HG03378 (cell line): ENCODE data around the gene FAM47B.

Experiments used
- ATAC-seq: cut with Tn5 transposase; IDR thresholded peaks from one replicate; pipeline ENCODE4 v1.9.1; 2021; ENCODE audit warnings: mild to moderate bottlenecking, moderate library complexity; ENCODE audit not compliant: unreplicated experiment

The FAM47B gene

GRCh38 chrX:34942496-34942895, at the start of gene FAM47B:
FAM47B (plus strand) TSS chrX:34942796; CDS start chrX:34942832, 36 bp downstream.
- no peak for ATAC-seq

- ATAC-seq = no peak
Measured at GRCh38 chrX:34893741-34894140, 48.9 kb upstream of the FAM47B start.

GRCh38 chrX:34900691-34901090, 41.9 kb upstream of the FAM47B start:
- ATAC-seq = no peak

GRCh38 chrX:34901761-34902160, 40.8 kb upstream of the FAM47B start:
- no peak for ATAC-seq

- ATAC-seq = no peak
Measured at GRCh38 chrX:34903316-34903715, 39.3 kb upstream of the FAM47B start.

GRCh38 chrX:34909151-34909550, 33.4 kb upstream of the FAM47B start:
- ATAC-seq = no peak

GRCh38 chrX:34915463-34916225, 27.0 kb upstream of the FAM47B start:
- no peak for ATAC-seq

- no peak for ATAC-seq
Measured at GRCh38 chrX:34917146-34917545, 25.4 kb upstream of the FAM47B start.

GRCh38 chrX:34918091-34918736, 24.4 kb upstream of the FAM47B start:
- ATAC-seq = no peak

- ATAC-seq = no peak
Measured at GRCh38 chrX:34918856-34919255, 23.7 kb upstream of the FAM47B start.

GRCh38 chrX:34927866-34928265, 14.7 kb upstream of the FAM47B start:
- ATAC-seq = no peak

GRCh38 chrX:34943235-34943634, 639 bp downstream of the FAM47B start:
- no peak for ATAC-seq

- ATAC-seq = no peak
Measured at GRCh38 chrX:34956916-34957315, 14.3 kb downstream of the FAM47B start.

- ATAC-seq = no peak
Measured at GRCh38 chrX:34961662-34962061, 19.1 kb downstream of the FAM47B start.

- no peak for ATAC-seq
Measured at GRCh38 chrX:34972206-34972605, 29.6 kb downstream of the FAM47B start.

- ATAC-seq = no peak
Measured at GRCh38 chrX:34978171-34978570, 35.6 kb downstream of the FAM47B start.

- ATAC-seq = no peak
Measured at GRCh38 chrX:34987646-34988045, 45.0 kb downstream of the FAM47B start.
